Measurements from ENCODE around the gene ELOVL6. TPM values are rescaled to one million over a fixed set of nuclear protein-coding genes. Genes with fewer than 3 reads are reported as not detected.

The ELOVL6 gene
- total RNA-seq, 1 experiment from 2014 or later: 2.2 TPM

- TF ChIP-seq EZH2phosphoT487 (IDR thresholded peaks at IDR 0.05; ENCODE audit: borderline replicate concordance, low read length): no peak
- no peak for TF ChIP-seq EZH2 (IDR thresholded peaks at IDR 0.05; ENCODE audit: low read length, unreplicated experiment)
- no peak for TF ChIP-seq CTCF (conservative IDR thresholded peaks at IDR 0.05; ENCODE audit: low read depth, low read length)
- H3K4me1 ChIP-seq (ENCODE audit: insufficient read depth, low read length): no peaks in the 10 kb centered on the region
- CTCF ChIA-PET: no interaction called here
- no peak for ATAC-seq
- H3K4me3 ChIP-seq (ENCODE audit: low read length): no peak overlapping the region
- intact Hi-C loops (cut with micrococcal nuclease): loop anchor here (5.0 kb wide), 1 partner anchor 190 kb away; the partner anchor contains the start of gene ELOVL6
- H2AFZ ChIP-seq (ENCODE audit: low read length): no peak overlapping the region
- no peaks in the 10 kb centered on the region for H4K20me1 ChIP-seq (ENCODE audit: low read length)
- H3K27ac ChIP-seq (ENCODE audit: low read length): no peak overlapping the region
- POLR2A ChIA-PET (ENCODE audit: unreplicated experiment): no interaction called here
- no peaks in the 10 kb centered on the region for H3K27me3 ChIP-seq (ENCODE audit: low read length)
- H3K9me2 ChIP-seq (replicated peaks; ENCODE audit: low read length): no peaks in the 10 kb centered on the region
- no TSS peak for BruUV-seq (replicated peaks)
- no peaks in the 10 kb centered on the region for H3K9me3 ChIP-seq (ENCODE audit: low read length)
- H3K4me2 ChIP-seq (ENCODE audit: low read length): no peak overlapping the region
- no peaks in the 10 kb centered on the region; the same call in 1 of the 2 replicates for H3K36me3 ChIP-seq (ENCODE audit: low read depth, low read length)
- H3K9ac ChIP-seq (ENCODE audit: low read length): no peak overlapping the region
- H3K79me2 ChIP-seq (ENCODE audit: low read length): no peaks in the 10 kb centered on the region
- no peak for DNase-seq
- no peaks in the 10 kb centered on the region for H3F3A ChIP-seq (ENCODE audit: low read length, unreplicated experiment)
Observed at GRCh38 chr4:110007217-110007616, 191.2 kb downstream of the ELOVL6 start.

GRCh38 chr4:110005461-110006056 is 192.9 kb downstream of the ELOVL6 start:
- ChIA-PET POLR2A (ENCODE audit: unreplicated experiment) (no interaction called here), CTCF (no interaction called here)
- DNase-seq (peak; percentile 72), ATAC-seq (peak; percentile 57)
- Histone ChIP-seq H3K27me3 (ENCODE audit: low read length) (no peaks in the 10 kb centered on the region), H3K79me2 (ENCODE audit: low read length) (no peaks in the 10 kb centered on the region), H3F3A (ENCODE audit: low read length, unreplicated experiment) (no peaks in the 10 kb centered on the region), H3K9ac (ENCODE audit: low read length) (no peak overlapping the region), H2AFZ (ENCODE audit: low read length) (no peak overlapping the region), H4K20me1 (ENCODE audit: low read length) (no peaks in the 10 kb centered on the region), H3K4me3 (ENCODE audit: low read length) (no peak overlapping the region), H3K4me1 (ENCODE audit: insufficient read depth, low read length) (no peaks in the 10 kb centered on the region), H3K4me2 (ENCODE audit: low read length) (no peak overlapping the region), H3K9me3 (ENCODE audit: low read length) (no peaks in the 10 kb centered on the region), H3K36me3 (ENCODE audit: low read depth, low read length) (no peaks in the 10 kb centered on the region; the same call in 1 of the 2 replicates), H3K9me2 (replicated peaks; ENCODE audit: low read length) (no peaks in the 10 kb centered on the region), H3K27ac (ENCODE audit: low read length) (no peak overlapping the region)
- no TSS peak for BruUV-seq (replicated peaks)
- intact Hi-C loops (cut with micrococcal nuclease): loop anchor here (1.0 to 5.0 kb wide), 2 partner anchors 192 to 506 kb away; partner anchors contain the start of gene ELOVL6
- TF ChIP-seq EZH2phosphoT487 (IDR thresholded peaks at IDR 0.05; ENCODE audit: borderline replicate concordance, low read length) (no peak), CTCF (conservative IDR thresholded peaks at IDR 0.05; ENCODE audit: low read depth, low read length) (peak; percentile 79)

GRCh38 chr4:110004556-110004955 is 193.9 kb downstream of the ELOVL6 start:
- Histone ChIP-seq H3K27ac (ENCODE audit: low read length) (no peak overlapping the region), H3F3A (ENCODE audit: low read length, unreplicated experiment) (no peaks in the 10 kb centered on the region), H3K36me3 (ENCODE audit: low read depth, low read length) (no peaks in the 10 kb centered on the region; the same call in 1 of the 2 replicates), H3K79me2 (ENCODE audit: low read length) (no peaks in the 10 kb centered on the region), H2AFZ (ENCODE audit: low read length) (no peak overlapping the region), H3K4me2 (ENCODE audit: low read length) (no peak overlapping the region), H3K27me3 (ENCODE audit: low read length) (no peaks in the 10 kb centered on the region), H3K9me2 (replicated peaks; ENCODE audit: low read length) (no peaks in the 10 kb centered on the region), H3K9me3 (ENCODE audit: low read length) (no peaks in the 10 kb centered on the region), H3K4me3 (ENCODE audit: low read length) (no peak overlapping the region), H3K9ac (ENCODE audit: low read length) (no peak overlapping the region), H3K4me1 (ENCODE audit: insufficient read depth, low read length) (no peaks in the 10 kb centered on the region), H4K20me1 (ENCODE audit: low read length) (no peaks in the 10 kb centered on the region)
- intact Hi-C loops (cut with micrococcal nuclease): no loop called here
- ChIA-PET CTCF (no interaction called here), POLR2A (ENCODE audit: unreplicated experiment) (no interaction called here)
- BruUV-seq (replicated peaks): no TSS peak
- ATAC-seq: no peak
- DNase-seq: no peak
- TF ChIP-seq EZH2 (IDR thresholded peaks at IDR 0.05; ENCODE audit: low read length, unreplicated experiment): no peak
- TF ChIP-seq EZH2phosphoT487 (IDR thresholded peaks at IDR 0.05; ENCODE audit: borderline replicate concordance, low read length): no peak
- no peak for TF ChIP-seq CTCF (conservative IDR thresholded peaks at IDR 0.05; ENCODE audit: low read depth, low read length)
